GM23338 (cell line): Measurements from ENCODE around the gene SLFN12.

Source experiments
- CREB1 ChIP-seq: fragments of 250-450 bp; sonication (Bioruptor Pico); IDR thresholded peaks from 2 replicates; pipeline ENCODE4 v1.5.0; 2020; ENCODE audit warnings: low read depth, mild to moderate bottlenecking, moderate library complexity
- CTCF ChIP-seq, 2 experiments: fragments of 200-600 bp in 1 of 2; sonication (generic) in 1 of 2; conservative IDR thresholded peaks; 2 replicates each; pipeline versions ENCODE4 v1.5.1 to v1.6.1; 2016 to 2017; ENCODE audit warnings: antibody characterized with exemption in 2 of 2, low read depth in 2 of 2, mild to moderate bottlenecking in 2 of 2, moderate library complexity in 1 of 2
- ETS1 ChIP-seq: IDR thresholded peaks from 2 replicates; pipeline ENCODE4 v1.6.1; 2016; ENCODE audit warnings: antibody characterized with exemption
- EZH2 ChIP-seq: fragments of 200-600 bp; sonication (generic); IDR thresholded peaks from one replicate; pipeline ENCODE4 v1.8.0; 2017; ENCODE audit warnings: antibody characterized with exemption, mild to moderate bottlenecking, low read depth; ENCODE audit not compliant: unreplicated experiment
- EZH2phosphoT487 ChIP-seq: fragments of 200-600 bp; sonication (generic); IDR thresholded peaks from one replicate; pipeline ENCODE4 v1.8.1; 2018; ENCODE audit warnings: antibody characterized with exemption; ENCODE audit not compliant: unreplicated experiment
- JUNB ChIP-seq: IDR thresholded peaks from one replicate; pipeline ENCODE4 v1.6.1; 2016; ENCODE audit warnings: antibody characterized with exemption; ENCODE audit not compliant: unreplicated experiment
- NANOG ChIP-seq: IDR thresholded peaks from 2 replicates; pipeline ENCODE4 v1.6.1; 2016; ENCODE audit warnings: antibody characterized with exemption, borderline replicate concordance
- POLR2AphosphoS5 ChIP-seq: IDR thresholded peaks from 2 replicates; pipeline ENCODE4 v1.6.1; 2016; ENCODE audit warnings: antibody characterized with exemption, low read depth
- REST ChIP-seq: IDR thresholded peaks from one replicate; pipeline ENCODE4 v1.6.1; 2018; ENCODE audit warnings: antibody characterized with exemption; ENCODE audit not compliant: unreplicated experiment
- STAT1 ChIP-seq: IDR thresholded peaks from one replicate; pipeline ENCODE4 v1.6.1; 2016; ENCODE audit warnings: antibody characterized with exemption; ENCODE audit not compliant: unreplicated experiment
- ZNF114 ChIP-seq: fragments of 250-450 bp; sonication (Bioruptor Pico); IDR thresholded peaks from 2 replicates; pipeline ENCODE4 v1.5.0; 2020; ENCODE audit warnings: mild to moderate bottlenecking, moderate library complexity
- ZNF331 ChIP-seq: fragments of 250-450 bp; sonication (Bioruptor Pico); IDR thresholded peaks from 2 replicates; pipeline ENCODE4 v1.5.0; 2020; ENCODE audit warnings: low read depth, mild to moderate bottlenecking, moderate library complexity

GRCh38 chr17:35414247-35414646 lies 18.1 kb downstream of the SLFN12 start:
- no peak for TF ChIP-seq CTCF (conservative IDR thresholded peaks at IDR 0.05; ENCODE audit: low read depth in 2 of 2)
- TF ChIP-seq ZNF331 = no peak
- TF ChIP-seq EZH2 = no peak
- no peak for TF ChIP-seq POLR2AphosphoS5
- TF ChIP-seq ETS1 = no peak
- no peak for TF ChIP-seq JUNB
- TF ChIP-seq EZH2phosphoT487 = no peak
- no peak for TF ChIP-seq CREB1 (CRISPR knock-in tag)
- TF ChIP-seq REST = no peak
- TF ChIP-seq NANOG = no peak
- no peak for TF ChIP-seq ZNF114 (CRISPR knock-in tag)
- no peak for TF ChIP-seq STAT1
